ENCODE measurements around the gene PTP4A2. TPM values are rescaled to one million over a fixed set of nuclear protein-coding genes. Genes with fewer than 3 reads are reported as not detected.
"Not testable (repeated sequence)": the region's sequence is repeated elsewhere in the genome, so short reads cannot be mapped to it uniquely, and the experiment has no call there.

PTP4A2 gene
- polyA plus RNA-seq, 4 donors, result 195 to 284 (median 263) TPM

DNA sequence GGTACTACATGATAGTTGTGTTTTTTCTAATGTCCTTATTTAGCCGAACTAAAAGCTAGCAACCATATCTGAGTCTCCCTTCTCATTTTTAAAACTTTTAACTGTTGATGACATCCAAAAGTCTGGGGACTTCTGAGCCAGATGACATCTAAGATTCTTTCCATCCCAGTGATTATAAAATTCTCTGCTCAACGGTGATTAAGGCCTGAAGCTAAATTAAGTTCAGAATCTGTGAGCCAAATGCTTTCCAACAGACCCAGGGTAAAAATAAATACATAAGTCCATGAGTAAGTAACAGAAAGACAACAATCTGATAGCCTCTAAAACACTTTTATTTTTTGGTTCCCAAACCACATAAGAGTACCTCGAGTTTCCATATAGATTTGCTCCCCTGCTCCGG is 13.1 kb upstream of the PTP4A2 start:
- no peak for DNase-seq (ENCODE audit: low read depth in 4 of 4, low spot score in 3 of 4)

- no peak for DNase-seq (ENCODE audit: low read depth in 4 of 4, low spot score in 3 of 4)
Observed at GRCh38 chr1:31949862-31950261, 11.7 kb upstream of the PTP4A2 start.

DNA sequence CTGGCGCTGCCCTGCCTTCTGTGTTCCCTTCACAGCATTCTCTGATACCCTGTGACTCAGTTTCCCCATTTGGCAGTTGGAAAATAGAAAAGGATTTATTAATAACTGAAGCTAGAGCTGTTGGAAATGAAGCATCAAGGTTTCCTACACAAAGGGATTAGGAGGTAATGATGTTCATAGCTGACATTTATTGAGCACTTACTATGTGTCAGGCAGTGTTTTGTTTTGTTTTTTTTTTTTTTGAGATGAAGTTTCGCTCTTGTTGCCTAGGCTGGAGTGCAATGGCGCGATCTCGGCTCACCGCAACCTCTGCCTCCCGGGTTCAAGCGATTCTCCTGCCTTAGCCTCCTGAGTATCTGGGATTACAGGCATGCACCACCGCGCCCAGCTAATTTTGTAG is 7.5 kb upstream of the PTP4A2 start:
- not testable (repeated sequence) for DNase-seq (ENCODE audit: low read depth in 4 of 4, low spot score in 3 of 4)

DNA sequence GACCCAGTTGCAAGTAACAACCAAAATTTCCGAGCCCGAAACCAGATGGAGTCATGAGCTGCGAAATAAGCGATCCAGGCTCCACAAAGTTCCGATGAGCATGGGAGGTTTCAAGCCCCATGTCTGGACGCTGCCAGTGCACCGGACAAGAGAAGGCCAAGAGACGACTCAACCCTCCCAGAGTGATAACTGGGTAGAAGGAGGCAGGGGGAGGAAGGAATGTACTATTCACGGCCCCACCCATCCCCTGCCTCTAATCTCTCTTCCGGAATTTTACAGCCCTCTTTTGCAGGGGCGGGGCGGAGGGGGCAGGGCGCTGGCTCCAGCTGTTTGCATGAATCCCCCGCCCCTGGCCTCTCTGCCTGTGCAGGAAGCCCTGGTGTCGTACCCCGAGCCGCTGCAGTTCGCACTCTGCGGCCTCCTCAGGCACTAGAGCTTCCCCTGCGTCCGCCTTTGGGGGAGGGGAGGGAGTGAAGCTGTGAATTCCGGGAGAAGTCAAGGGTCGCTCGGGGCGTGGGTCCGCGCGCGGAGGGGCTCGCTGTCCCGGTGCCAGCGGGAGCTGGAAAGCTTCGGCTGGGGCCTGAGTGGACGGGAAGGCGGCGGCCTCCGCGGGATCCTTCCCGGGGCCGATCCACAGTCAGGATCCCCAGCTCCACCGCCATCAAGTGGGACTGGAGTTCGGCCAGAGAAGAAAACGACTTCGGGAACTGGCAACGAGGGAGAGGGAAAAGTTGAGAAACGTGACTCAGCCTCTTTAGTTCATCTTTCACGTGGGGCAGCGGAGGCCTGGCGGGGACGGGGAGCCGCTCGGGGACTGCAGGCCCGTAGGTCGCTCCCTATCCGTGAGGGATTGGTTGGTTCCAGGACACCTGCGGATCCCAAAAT is 6.3 kb upstream of the PTP4A2 start:
- DNase-seq (ENCODE audit: low read depth in 4 of 4, low spot score in 3 of 4), result peak in 3 of 4 donors; percentile 60 to 63 (median 61)

- DNase-seq (ENCODE audit: low read depth in 4 of 4, low spot score in 3 of 4), result no peak
Observed at GRCh38 chr1:31943546-31944184, 5.5 kb upstream of the PTP4A2 start.

DNA sequence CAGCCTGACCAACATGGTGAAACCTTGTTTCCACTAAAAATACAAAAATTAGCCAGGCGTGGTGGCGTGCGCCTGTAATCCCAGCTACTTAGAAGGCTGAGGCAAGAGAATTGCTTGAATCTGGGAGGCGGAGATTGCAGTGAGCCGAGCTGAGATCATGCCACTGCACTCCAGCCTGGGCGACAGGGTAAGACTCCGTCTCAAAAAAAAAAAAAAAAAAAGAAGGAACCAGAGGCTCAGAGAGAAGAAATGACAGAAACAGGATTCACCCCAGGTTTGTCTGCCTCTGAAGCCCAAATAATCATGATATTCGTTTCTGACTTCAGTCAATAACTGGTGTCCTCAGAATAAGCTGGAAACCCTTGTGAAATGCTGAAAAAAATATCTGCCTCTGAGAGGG is 3.9 kb upstream of the PTP4A2 start:
- DNase-seq (ENCODE audit: low read depth in 4 of 4, low spot score in 3 of 4), result not testable (repeated sequence)

- no peak for DNase-seq (ENCODE audit: low read depth in 4 of 4, low spot score in 3 of 4)
Observed at GRCh38 chr1:31939484-31940329, 1.5 kb upstream of the PTP4A2 start.

DNA sequence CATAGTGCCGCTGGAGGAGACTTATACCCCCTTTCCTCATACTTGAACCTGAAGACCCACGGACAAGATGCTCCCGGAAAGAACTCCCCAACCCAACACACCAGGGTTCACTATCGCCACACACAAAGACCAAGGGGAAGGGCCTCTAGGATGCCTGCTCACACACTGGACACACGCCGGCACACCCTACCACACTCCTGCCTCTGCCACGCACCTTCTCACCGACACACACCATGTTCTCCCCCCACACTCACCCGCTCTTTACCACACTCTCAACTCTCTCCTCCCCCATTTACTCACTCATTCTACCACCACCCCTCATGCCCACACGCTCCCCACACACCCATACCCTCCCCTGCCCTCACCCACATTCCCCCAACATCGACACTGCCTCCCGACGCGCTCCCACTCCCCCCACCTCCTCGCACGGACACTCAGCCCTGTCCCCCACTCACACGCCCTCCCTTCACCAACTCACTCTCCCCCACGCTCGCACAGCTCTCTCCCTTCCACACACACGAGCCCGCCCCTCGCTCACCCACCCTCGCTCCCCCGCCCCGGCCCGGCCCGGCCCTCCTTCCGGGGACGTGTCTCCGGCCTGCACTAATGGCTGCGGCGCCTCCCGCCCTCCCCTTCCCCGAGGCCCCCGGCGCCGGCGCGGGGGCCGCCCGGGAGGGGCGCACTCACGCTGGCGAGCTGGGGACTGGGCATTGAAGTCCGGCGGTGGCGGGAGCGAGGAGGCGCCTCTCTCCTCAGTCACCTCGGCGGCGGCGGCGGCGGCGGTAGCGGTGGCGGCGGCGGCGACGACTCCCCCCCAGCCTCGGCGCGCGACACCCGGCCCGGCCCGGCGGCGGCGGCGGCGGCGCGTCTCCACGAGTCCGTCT is 626 bp downstream of the PTP4A2 start:
- DNase-seq (ENCODE audit: low read depth in 4 of 4, low spot score in 3 of 4), result peak in 1 of 4 donors; percentile 60

- no peak for DNase-seq (ENCODE audit: low read depth in 4 of 4, low spot score in 3 of 4)
Observed at GRCh38 chr1:31936981-31937299, 1.2 kb downstream of the PTP4A2 start.

- DNase-seq (ENCODE audit: low read depth in 4 of 4, low spot score in 3 of 4), result no peak
Observed at GRCh38 chr1:31936278-31936980, 1.7 kb downstream of the PTP4A2 start.

GRCh38 chr1:31934706-31935629 is 3.2 kb downstream of the PTP4A2 start:
- no peak for DNase-seq (ENCODE audit: low read depth in 4 of 4, low spot score in 3 of 4)

GRCh38 chr1:31932491-31933316 is 5.5 kb downstream of the PTP4A2 start:
- DNase-seq (ENCODE audit: low read depth in 4 of 4, low spot score in 3 of 4), result no peak

DNA sequence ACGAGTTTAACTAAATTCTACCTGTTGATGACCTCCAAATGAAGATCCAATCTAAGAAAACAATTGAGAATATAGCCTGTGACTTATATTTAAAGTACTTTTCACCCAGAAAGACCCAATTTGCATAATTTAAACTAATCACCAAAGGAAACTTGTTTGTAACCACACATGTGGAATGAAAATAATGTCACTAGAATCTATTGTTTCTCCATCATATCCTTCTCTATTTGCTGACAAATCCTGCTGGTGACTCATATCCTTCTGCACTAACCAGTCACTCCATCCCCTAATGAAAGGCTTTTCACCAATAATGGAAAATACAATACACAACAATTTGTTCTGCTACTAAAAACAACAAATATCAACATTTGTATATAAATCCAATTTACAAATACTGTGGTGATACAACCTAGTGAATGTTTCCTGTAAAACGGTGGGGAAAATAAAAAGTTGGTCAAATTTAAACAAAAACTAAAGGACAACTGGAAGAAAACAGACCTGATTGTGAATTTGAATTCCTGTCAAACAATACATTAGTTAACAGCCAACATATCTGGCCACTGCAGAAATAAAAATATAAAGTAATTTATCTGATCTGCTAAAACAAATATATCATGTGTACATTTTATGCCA is 6.5 kb downstream of the PTP4A2 start:
- no peak for DNase-seq (ENCODE audit: low read depth in 4 of 4, low spot score in 3 of 4)

DNA sequence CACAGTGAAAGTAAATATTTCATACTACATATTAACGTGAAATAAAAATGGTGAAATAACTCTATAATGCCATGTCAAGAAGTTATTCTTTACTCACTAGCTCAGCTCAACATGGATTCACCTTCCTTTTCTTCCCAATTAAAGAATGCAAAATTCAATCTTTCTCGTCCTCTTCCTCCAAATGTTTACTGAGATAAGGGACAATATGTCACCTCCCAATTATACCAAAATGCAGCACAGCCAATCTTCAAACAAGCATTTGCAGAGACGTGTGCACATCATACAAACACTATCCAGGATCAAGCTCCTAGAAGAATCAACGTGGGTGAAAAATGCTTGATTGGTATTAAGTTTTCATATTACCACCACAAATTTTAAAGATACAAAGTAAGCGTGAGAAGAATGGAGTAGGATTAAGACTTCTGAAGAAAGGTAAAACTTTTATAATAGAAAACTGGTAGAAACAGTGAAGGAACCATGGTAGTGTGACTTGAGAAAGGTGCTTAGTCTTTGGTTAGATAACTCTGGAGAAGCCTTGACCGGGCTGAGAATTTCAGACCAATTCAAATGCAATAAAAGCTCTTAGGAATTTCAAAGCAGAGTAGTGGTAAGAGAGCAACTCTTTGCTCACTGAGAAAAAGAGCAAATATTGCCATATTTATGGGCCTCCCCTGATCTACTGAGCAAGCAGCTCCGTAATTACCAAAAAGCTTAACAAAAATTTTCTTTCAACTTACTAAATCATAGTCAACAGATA is 7.2 kb downstream of the PTP4A2 start:
- DNase-seq (ENCODE audit: low read depth in 4 of 4, low spot score in 3 of 4), result no peak

DNA sequence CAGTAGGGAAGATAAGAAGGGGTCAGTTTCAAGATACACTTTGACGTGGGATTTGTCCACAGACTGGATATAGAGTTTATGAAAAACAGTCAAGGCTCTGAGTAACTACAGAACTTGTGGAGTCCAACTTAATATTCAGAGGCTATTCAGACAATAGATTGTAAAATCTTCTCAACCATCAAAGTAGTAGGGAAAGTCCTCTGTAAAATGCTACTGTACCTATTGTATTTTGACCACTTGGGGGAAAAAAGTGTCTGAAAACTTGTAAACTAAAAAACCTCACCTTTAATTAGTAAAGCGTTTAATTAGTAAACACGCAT is 10.5 kb downstream of the PTP4A2 start:
- no peak for DNase-seq (ENCODE audit: low read depth in 4 of 4, low spot score in 3 of 4)

GRCh38 chr1:31926853-31927660 is 11.1 kb downstream of the PTP4A2 start:
- DNase-seq (ENCODE audit: low read depth in 4 of 4, low spot score in 3 of 4), result no peak

All from left renal pelvis (tissue), 4 donors.